BE2C (cell line): ENCODE measurements around the gene DAAM1.

Experiments
- DNase-seq: peaks from one replicate; pipeline ENCODE4 v3.0.0-alpha.2; 2020
- H3K27me3 ChIP-seq: fragments of 250-450 bp; sonication (Bioruptor Pico); 2 replicates; pipeline ENCODE4 v1.5.1; 2020; ENCODE audit warnings: mild to moderate bottlenecking
- H3K36me3 ChIP-seq: fragments of 250-450 bp; sonication (Bioruptor Pico); 2 replicates; pipeline ENCODE4 v1.5.1; 2020; ENCODE audit warnings: mild to moderate bottlenecking
- H3K4me1 ChIP-seq: fragments of 250-450 bp; sonication (Bioruptor Pico); 2 replicates; pipeline ENCODE4 v1.5.1; 2020
- H3K4me3 ChIP-seq: 2 replicates; pipeline ENCODE4 v1.5.1; 2011; ENCODE audit warnings: low read depth, low read length
- H3K9me3 ChIP-seq: fragments of 250-450 bp; sonication (Bioruptor Pico); 2 replicates; pipeline ENCODE4 v1.5.1; 2020
- CTCF ChIP-seq: IDR thresholded peaks from 2 replicates; pipeline ENCODE4 v1.5.1; 2012; ENCODE audit warnings: mild to moderate bottlenecking, low read depth, low read length

DAAM1 gene

GRCh38 chr14:59332727-59333126 lies 144.3 kb downstream of the DAAM1 start:
- DNase-seq: no peak
- no peak for TF ChIP-seq CTCF

GRCh38 chr14:59333235-59333634 lies 144.8 kb downstream of the DAAM1 start:
- no peak for DNase-seq
- Histone ChIP-seq H3K36me3 (no peaks in the 10 kb centered on the region), H3K27me3 (no peaks in the 10 kb centered on the region), H3K4me1 (no peaks in the 10 kb centered on the region), H3K4me3 (no peak overlapping the region), H3K9me3 (no peaks in the 10 kb centered on the region)
- no peak for TF ChIP-seq CTCF

More at GRCh38 chr14:59332727-59333126, 144.3 kb downstream of the DAAM1 start:
- no peaks in the 10 kb centered on the region for H3K9me3 ChIP-seq
- peaks cover 3% of the 10 kb centered on the region; the same call in 1 of the 2 replicates for H3K36me3 ChIP-seq
- H3K27me3 ChIP-seq: no peaks in the 10 kb centered on the region
- no peaks in the 10 kb centered on the region for H3K4me1 ChIP-seq
- no peak overlapping the region for H3K4me3 ChIP-seq

GRCh38 chr14:59333668-59334067 lies 145.2 kb downstream of the DAAM1 start:
- no peaks in the 10 kb centered on the region for H3K9me3 ChIP-seq
- H3K4me3 ChIP-seq: no peak overlapping the region
- no peaks in the 10 kb centered on the region for H3K4me1 ChIP-seq
- H3K36me3 ChIP-seq: no peaks in the 10 kb centered on the region
- no peak for TF ChIP-seq CTCF
- DNase-seq: no peak
- no peaks in the 10 kb centered on the region for H3K27me3 ChIP-seq

- DNase-seq: no peak
- Histone ChIP-seq H3K4me3 (no peak overlapping the region), H3K9me3 (no peaks in the 10 kb centered on the region), H3K36me3 (no peaks in the 10 kb centered on the region), H3K4me1 (no peaks in the 10 kb centered on the region), H3K27me3 (no peaks in the 10 kb centered on the region)
- TF ChIP-seq CTCF: no peak
These were observed 145.8 kb downstream of the DAAM1 start for GRCh38 chr14:59334253-59334652.

- no peaks in the 10 kb centered on the region for H3K36me3 ChIP-seq
- H3K9me3 ChIP-seq: no peaks in the 10 kb centered on the region
- no peaks in the 10 kb centered on the region for H3K27me3 ChIP-seq
- H3K4me1 ChIP-seq: no peaks in the 10 kb centered on the region
- TF ChIP-seq CTCF: no peak
- DNase-seq: no peak
- H3K4me3 ChIP-seq: no peak overlapping the region
These were observed 147.6 kb downstream of the DAAM1 start for GRCh38 chr14:59336098-59336497.

GRCh38 chr14:59336706-59337105 lies 148.2 kb downstream of the DAAM1 start:
- no peak for DNase-seq
- Histone ChIP-seq H3K4me3 (no peak overlapping the region), H3K36me3 (no peaks in the 10 kb centered on the region), H3K9me3 (no peaks in the 10 kb centered on the region), H3K27me3 (no peaks in the 10 kb centered on the region), H3K4me1 (no peaks in the 10 kb centered on the region)
- TF ChIP-seq CTCF: no peak
